ENCODE results near the gene TIAM2.

Gene TIAM2

GRCh38 chr6:155261111-155261900 lies 266.2 kb downstream of the TIAM2 start:
- TF ChIP-seq, protein P1, sequence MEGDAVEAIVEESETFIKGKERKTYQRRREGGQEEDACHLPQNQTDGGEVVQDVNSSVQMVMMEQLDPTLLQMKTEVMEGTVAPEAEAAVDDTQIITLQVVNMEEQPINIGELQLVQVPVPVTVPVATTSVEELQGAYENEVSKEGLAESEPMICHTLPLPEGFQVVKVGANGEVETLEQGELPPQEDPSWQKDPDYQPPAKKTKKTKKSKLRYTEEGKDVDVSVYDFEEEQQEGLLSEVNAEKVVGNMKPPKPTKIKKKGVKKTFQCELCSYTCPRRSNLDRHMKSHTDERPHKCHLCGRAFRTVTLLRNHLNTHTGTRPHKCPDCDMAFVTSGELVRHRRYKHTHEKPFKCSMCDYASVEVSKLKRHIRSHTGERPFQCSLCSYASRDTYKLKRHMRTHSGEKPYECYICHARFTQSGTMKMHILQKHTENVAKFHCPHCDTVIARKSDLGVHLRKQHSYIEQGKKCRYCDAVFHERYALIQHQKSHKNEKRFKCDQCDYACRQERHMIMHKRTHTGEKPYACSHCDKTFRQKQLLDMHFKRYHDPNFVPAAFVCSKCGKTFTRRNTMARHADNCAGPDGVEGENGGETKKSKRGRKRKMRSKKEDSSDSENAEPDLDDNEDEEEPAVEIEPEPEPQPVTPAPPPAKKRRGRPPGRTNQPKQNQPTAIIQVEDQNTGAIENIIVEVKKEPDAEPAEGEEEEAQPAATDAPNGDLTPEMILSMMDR (IDR thresholded peaks at IDR 0.05; ENCODE audit: control extremely low read depth, extremely low read depth, low read depth, missing control alignments), result no peak
- ChIA-PET CTCF (interaction anchor here (1.6 to 2.8 kb wide), 3 partner anchors 8 to 13 kb away, joined by 4 to 8 read pairs (median 7); no protein-coding TSS in a partner anchor), POLR2A (interaction anchor here (0.6 kb wide), 1 partner anchor 167 kb away, joined by 3 read pairs; no protein-coding TSS in a partner anchor)
- DNase-seq (ENCODE audit: extremely low spot score), result no peak

DNA sequence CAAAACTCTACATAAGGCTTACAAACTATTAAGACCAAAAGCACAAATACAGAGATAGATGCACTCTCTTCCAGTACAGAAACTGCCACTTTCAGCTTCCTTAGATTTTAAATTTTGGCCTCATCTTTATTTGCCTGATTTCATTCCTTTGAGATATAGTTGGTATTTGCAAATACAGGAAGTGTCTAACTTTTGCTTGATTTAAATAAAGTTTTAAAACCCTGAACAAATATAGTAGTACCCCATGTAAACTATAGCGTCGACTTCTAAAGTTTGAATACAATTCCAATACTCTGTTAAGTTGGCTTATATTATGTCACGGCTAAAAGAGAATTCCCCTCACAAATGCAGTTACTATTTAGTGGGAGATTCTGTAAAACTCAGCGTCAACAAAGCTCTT lies 267.5 kb downstream of the TIAM2 start:
- ChIA-PET POLR2A (no interaction called here), CTCF (interaction anchor here (1.1 to 2.8 kb wide), 2 partner anchors 9 to 15 kb away, joined by 3 to 8 read pairs; no protein-coding TSS in a partner anchor)
- DNase-seq (ENCODE audit: extremely low spot score), result no peak
- TF ChIP-seq, protein P1 (IDR thresholded peaks at IDR 0.05; ENCODE audit: control extremely low read depth, extremely low read depth, low read depth, missing control alignments), result no peak

GRCh38 chr6:155263373-155264063 lies 268.4 kb downstream of the TIAM2 start, which contains the start of gene CLDN20:
CLDN20 (plus strand) TSS chr6:155264013; CDS start chr6:155275720, 11,707 bp downstream.
- TF ChIP-seq, protein P1 (IDR thresholded peaks at IDR 0.05; ENCODE audit: control extremely low read depth, extremely low read depth, low read depth, missing control alignments), result no peak
- no peak for DNase-seq (ENCODE audit: extremely low spot score)
- POLR2A ChIA-PET, result no interaction called here
- CTCF ChIA-PET, result interaction anchor here (1.1 to 2.8 kb wide), 3 partner anchors 8 to 18 kb away, joined by 3 to 8 read pairs (median 3); no protein-coding TSS in a partner anchor

DNA sequence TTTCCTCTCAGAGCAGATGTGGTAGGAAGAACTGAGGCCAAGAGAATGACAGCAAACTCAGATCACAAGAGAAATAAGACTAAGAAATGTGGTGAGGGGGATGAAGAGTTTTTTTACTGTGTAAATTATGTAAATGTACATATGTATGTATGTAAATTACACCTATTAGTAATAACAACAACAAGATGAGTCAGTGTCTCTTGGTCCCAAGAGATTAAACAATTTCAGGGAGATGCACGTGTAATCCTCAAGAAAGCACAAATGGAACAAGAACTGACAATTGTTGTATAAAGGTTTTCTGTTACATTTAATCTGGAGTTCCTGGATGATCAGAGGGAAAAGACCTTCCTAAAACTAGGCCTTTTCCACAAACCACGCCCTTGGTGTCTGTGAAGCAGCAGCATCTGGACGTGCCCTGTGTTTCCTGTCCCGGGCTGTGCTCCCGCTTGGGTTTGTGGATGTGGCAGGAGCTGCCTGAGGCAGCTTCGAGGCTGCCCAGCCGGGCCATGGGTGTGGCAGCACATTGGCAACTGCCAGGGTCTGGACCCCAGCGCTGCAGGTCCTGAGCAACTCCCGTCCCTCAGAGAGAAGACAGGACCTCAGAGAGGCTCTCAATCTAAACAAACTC lies 269.7 kb downstream of the TIAM2 start:
- TF ChIP-seq, protein P1 (IDR thresholded peaks at IDR 0.05; ENCODE audit: control extremely low read depth, extremely low read depth, low read depth, missing control alignments), result no peak
- CTCF ChIA-PET, result interaction anchor here (1.1 to 4.5 kb wide), 4 partner anchors 12 to 87 kb away, joined by 3 to 16 read pairs (median 3); no protein-coding TSS in a partner anchor
- POLR2A ChIA-PET, result no interaction called here
- DNase-seq (ENCODE audit: extremely low spot score), result no peak

GRCh38 chr6:155265843-155266535 lies 270.9 kb downstream of the TIAM2 start:
- TF ChIP-seq, protein P1 (IDR thresholded peaks at IDR 0.05; ENCODE audit: control extremely low read depth, extremely low read depth, low read depth, missing control alignments), result no peak
- ChIA-PET POLR2A (no interaction called here), CTCF (interaction anchor here (1.1 to 4.5 kb wide), 4 partner anchors 11 to 88 kb away, joined by 3 to 18 read pairs (median 10); no protein-coding TSS in a partner anchor)
- DNase-seq (ENCODE audit: extremely low spot score), result no peak
